ENCODE results near the gene SMAP1.

The SMAP1 gene

GRCh38 chr6:70894001-70894400, 226.3 kb downstream of the SMAP1 start:
- Histone ChIP-seq H3K4me1 (ENCODE audit: insufficient read depth, insufficient read length) (no peaks in the 10 kb centered on the region), H3K27me3 (ENCODE audit: insufficient read depth, insufficient read length) (no peaks in the 10 kb centered on the region), H3K9me3 (ENCODE audit: insufficient read depth, low read length) (no peaks in the 10 kb centered on the region), H3K36me3 (ENCODE audit: insufficient read depth, insufficient read length, low read length) (no peaks in the 10 kb centered on the region), H3K4me3 (ENCODE audit: insufficient read length, low read depth) (no peak overlapping the region), H3K9ac (ENCODE audit: insufficient read length, low read depth) (no peak overlapping the region)
- DNase-seq (ENCODE audit: low read depth, low spot score), result no peak
- TF ChIP-seq YY1 (IDR thresholded peaks at IDR 0.05; ENCODE audit: insufficient read depth, insufficient read length) (no peak), ZNF274 (IDR thresholded peaks at IDR 0.05; ENCODE audit: low read depth, low read length) (no peak), SUZ12 (IDR thresholded peaks at IDR 0.05; ENCODE audit: extremely low read depth, insufficient read depth, insufficient read length) (no peak)

DNA sequence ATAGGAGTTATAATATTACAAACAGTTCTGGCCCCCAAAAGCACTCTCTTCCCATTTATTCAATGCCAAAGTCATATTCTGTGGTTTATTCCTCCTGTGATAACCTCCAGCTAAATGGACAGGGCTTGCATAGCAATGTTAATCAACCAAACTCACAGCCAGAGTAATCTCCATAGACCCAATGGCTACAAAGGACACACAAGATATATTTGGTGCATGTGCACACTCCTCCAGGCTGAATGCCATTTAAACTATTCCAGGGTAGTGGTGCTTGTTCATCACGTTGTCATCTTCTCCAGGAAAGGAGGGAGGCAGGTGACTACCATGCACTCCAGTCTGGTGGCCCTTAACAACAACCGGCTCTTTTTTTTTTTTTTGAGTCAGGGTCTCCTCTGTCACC, 232.4 kb downstream of the SMAP1 start:
- Histone ChIP-seq H3K4me3 (ENCODE audit: insufficient read length, low read depth) (no peak overlapping the region), H3K9me3 (ENCODE audit: insufficient read depth, low read length) (no peaks in the 10 kb centered on the region), H3K27me3 (ENCODE audit: insufficient read depth, insufficient read length) (no peaks in the 10 kb centered on the region), H3K9ac (ENCODE audit: insufficient read length, low read depth) (no peak overlapping the region), H3K4me1 (ENCODE audit: insufficient read depth, insufficient read length) (no peaks in the 10 kb centered on the region), H3K36me3 (ENCODE audit: insufficient read depth, insufficient read length, low read length) (no peaks in the 10 kb centered on the region)
- TF ChIP-seq SUZ12 (IDR thresholded peaks at IDR 0.05; ENCODE audit: extremely low read depth, insufficient read depth, insufficient read length) (no peak), YY1 (IDR thresholded peaks at IDR 0.05; ENCODE audit: insufficient read depth, insufficient read length) (no peak), ZNF274 (IDR thresholded peaks at IDR 0.05; ENCODE audit: low read depth, low read length) (no peak)
- DNase-seq (ENCODE audit: low read depth, low spot score), result no peak

DNA sequence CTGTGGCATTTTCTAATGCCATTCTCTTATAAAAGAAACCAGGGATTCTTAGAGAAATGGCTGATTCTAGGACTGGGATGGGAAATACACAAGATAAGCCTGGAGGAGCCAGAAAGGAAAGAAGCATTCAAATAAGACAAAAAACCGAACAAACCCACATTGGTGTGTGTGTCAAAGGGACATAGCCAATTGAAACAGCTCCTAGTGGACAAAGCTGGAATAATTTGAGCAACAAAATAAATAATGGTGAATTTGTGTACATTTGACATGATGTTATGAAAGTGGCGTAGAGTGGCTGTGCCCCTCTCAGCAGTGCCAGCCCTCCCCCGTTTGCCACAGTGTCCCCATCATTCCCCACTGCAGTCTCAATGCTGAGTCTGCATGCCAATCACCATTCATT, 233.6 kb downstream of the SMAP1 start:
- no peak for DNase-seq (ENCODE audit: low read depth, low spot score)
- Histone ChIP-seq H3K4me1 (ENCODE audit: insufficient read depth, insufficient read length) (no peaks in the 10 kb centered on the region), H3K27me3 (ENCODE audit: insufficient read depth, insufficient read length) (no peaks in the 10 kb centered on the region), H3K9me3 (ENCODE audit: insufficient read depth, low read length) (no peaks in the 10 kb centered on the region), H3K36me3 (ENCODE audit: insufficient read depth, insufficient read length, low read length) (no peaks in the 10 kb centered on the region), H3K4me3 (ENCODE audit: insufficient read length, low read depth) (no peak overlapping the region), H3K9ac (ENCODE audit: insufficient read length, low read depth) (no peak overlapping the region)
- TF ChIP-seq ZNF274 (IDR thresholded peaks at IDR 0.05; ENCODE audit: low read depth, low read length) (no peak), SUZ12 (IDR thresholded peaks at IDR 0.05; ENCODE audit: extremely low read depth, insufficient read depth, insufficient read length) (no peak), YY1 (IDR thresholded peaks at IDR 0.05; ENCODE audit: insufficient read depth, insufficient read length) (no peak)

DNA sequence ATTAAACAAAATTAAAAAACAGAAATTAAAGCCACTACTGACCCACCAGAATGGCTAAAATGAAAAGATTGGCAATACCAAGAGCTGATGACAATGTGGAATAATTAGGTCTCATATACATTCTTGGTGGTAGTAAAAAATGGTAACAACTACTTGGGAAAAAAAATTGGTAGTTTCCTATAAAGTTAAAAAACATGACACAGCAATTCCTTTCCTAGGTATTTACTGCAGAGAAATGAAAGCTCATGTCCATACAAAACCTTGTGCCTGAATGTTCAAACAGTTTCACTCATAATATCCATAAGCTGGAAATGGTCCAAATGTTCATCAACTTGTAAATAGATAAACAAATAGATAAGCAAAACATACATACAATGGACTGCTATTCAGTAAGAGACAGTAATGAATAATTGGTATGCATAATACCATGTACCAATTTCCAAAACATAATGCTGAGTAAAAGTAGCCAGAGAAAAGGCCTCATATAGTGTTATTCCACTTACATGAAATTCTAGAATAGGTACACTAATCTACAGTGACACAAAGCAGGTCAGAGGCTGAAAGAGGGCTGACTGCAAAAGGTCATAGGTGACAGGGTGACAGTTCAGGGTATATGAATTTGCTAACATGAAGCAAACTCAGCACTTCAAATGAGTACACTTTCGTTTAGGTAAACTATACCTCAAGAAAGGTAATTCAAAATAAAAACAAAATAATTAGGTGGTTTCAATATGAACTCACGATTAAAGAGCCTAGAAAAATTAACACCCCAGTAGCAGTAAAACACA, 236.2 kb downstream of the SMAP1 start:
- Histone ChIP-seq H3K9me3 (ENCODE audit: insufficient read depth, low read length) (no peaks in the 10 kb centered on the region), H3K9ac (ENCODE audit: insufficient read length, low read depth) (no peak overlapping the region), H3K4me3 (ENCODE audit: insufficient read length, low read depth) (no peak overlapping the region), H3K36me3 (ENCODE audit: insufficient read depth, insufficient read length, low read length) (no peaks in the 10 kb centered on the region), H3K4me1 (ENCODE audit: insufficient read depth, insufficient read length) (no peaks in the 10 kb centered on the region), H3K27me3 (ENCODE audit: insufficient read depth, insufficient read length) (no peaks in the 10 kb centered on the region)
- no peak for DNase-seq (ENCODE audit: low read depth, low spot score)
- TF ChIP-seq ZNF274 (IDR thresholded peaks at IDR 0.05; ENCODE audit: low read depth, low read length), result no peak
- no peak for TF ChIP-seq SUZ12 (IDR thresholded peaks at IDR 0.05; ENCODE audit: extremely low read depth, insufficient read depth, insufficient read length)

DNA sequence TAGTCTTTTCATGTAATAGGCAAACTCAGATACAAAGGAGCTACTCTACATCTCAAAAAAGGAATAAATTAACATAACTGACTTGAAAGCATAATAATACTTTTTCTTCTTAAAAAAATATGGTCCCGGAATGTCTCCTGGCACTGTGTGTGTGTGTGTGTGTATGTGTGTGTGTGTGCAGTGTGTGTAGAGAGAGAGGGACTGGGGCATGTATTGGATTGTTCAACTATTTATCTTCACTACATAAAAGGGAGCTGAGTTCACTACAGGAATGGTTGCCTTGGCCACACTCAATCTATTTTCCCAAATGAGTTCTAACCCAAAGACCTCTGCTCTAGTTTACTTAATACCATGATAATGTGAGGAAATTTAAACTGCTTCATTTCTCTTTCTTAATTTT, 238.1 kb downstream of the SMAP1 start:
- no peak for TF ChIP-seq SUZ12 (IDR thresholded peaks at IDR 0.05; ENCODE audit: extremely low read depth, insufficient read depth, insufficient read length)
- no peak for TF ChIP-seq YY1 (IDR thresholded peaks at IDR 0.05; ENCODE audit: insufficient read depth, insufficient read length)
- no peak for TF ChIP-seq ZNF274 (IDR thresholded peaks at IDR 0.05; ENCODE audit: low read depth, low read length)
- no peaks in the 10 kb centered on the region for H3K36me3 ChIP-seq (ENCODE audit: insufficient read depth, insufficient read length, low read length)
- no peaks in the 10 kb centered on the region for H3K4me1 ChIP-seq (ENCODE audit: insufficient read depth, insufficient read length)
- no peak overlapping the region for H3K4me3 ChIP-seq (ENCODE audit: insufficient read length, low read depth)
- H3K27me3 ChIP-seq (ENCODE audit: insufficient read depth, insufficient read length), result no peaks in the 10 kb centered on the region
- no peak overlapping the region for H3K9ac ChIP-seq (ENCODE audit: insufficient read length, low read depth)
- H3K9me3 ChIP-seq (ENCODE audit: insufficient read depth, low read length), result no peaks in the 10 kb centered on the region
- no peak for DNase-seq (ENCODE audit: low read depth, low spot score)
